Measurements from ENCODE around the gene CNIH3. TPM values are rescaled to one million over a fixed set of nuclear protein-coding genes. Genes with fewer than 3 reads are reported as not detected.

CNIH3 gene
- total RNA-seq, 5 donors from 2014 or later (not counting 1 experiment from before 2014, with no cell fraction given) = 2.3 to 3.6 (median 2.4) TPM

DNA sequence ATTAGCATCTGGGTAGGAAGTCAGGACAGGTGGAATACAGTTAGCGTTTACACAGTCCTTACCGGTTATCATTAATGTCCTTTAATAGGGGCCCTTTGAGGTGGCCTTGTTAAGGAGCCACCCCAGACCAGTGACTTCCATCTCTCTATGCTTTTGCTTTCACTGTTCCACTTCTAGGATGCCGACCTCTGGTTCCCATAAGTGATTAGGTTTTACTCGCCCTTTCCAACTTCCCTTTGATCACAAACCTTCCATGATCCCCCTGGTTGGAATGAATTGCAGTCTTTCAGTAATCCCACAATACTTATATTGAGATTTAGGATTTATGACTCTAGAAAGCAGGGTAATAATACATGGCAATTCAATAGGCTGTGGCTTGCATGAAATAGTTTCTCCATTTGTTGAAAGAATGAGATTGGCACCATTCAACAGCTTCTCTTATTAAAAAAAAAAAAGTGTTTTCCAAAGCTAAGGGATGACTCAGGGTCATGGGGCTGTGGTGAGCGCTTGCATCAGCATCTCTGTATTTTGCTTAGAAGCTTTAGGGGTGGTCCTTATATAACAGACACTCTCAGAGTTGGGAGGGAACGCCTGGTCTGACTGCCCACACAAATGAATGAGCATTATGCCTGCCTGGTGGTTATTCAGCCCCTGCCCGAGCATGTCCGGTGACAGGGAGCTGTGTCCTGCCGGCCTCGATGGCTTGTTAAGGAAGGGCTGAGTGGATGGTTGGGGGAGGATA is 110.5 kb downstream of the CNIH3 start:
- Histone ChIP-seq H3K9me3 (no peaks in the 10 kb centered on the region), H3K36me3 (ENCODE audit: control insufficient read depth in 2 of 2, extremely low read depth in 1 of 2, insufficient read depth in 1 of 2, low read length in 1 of 2) (no peaks in the 10 kb centered on the region), H3K27me3 (replicated peaks in 1 of 2; ENCODE audit: control insufficient read depth in 2 of 2, extremely low read depth in 1 of 2, insufficient read depth in 2 of 2, low read length in 1 of 2) (peaks cover 0 to 12% of the 10 kb centered on the region in 2 experiments), H3K4me1 (ENCODE audit: control insufficient read depth in 1 of 2, extremely low read depth in 1 of 2, insufficient read depth in 2 of 2, low read length in 2 of 2) (no peaks in the 10 kb centered on the region), H3K27ac (ENCODE audit: low read length) (no peak overlapping the region), H3K4me3 (ENCODE audit: control insufficient read depth in 1 of 2, extremely low read depth in 1 of 2, low read length in 1 of 2) (no peak overlapping the region)
- Mint-ChIP-seq H3K27me3 (peaks cover 0 to 6% of the 10 kb centered on the region in 2 donors), H3K27ac (no peak overlapping the region), H3K9me3 (no peaks in the 10 kb centered on the region), H3K36me3 (no peaks in the 10 kb centered on the region), H3K4me3 (no peak overlapping the region), H3K4me1 (no peaks in the 10 kb centered on the region)
- ATAC-seq (replicated peaks in 1 of 4) (no peak), DNase-seq (no peak)
- 74% methylated on average over 5 of the region's 10 CpGs for WGBS (ENCODE audit: insufficient coverage)
- ChIA-PET CTCF (interaction anchor here in 1 of 2 donors (0.6 kb wide), 1 partner anchor 15 kb away, joined by 3 read pairs; no protein-coding TSS in a partner anchor), POLR2A (no interaction called here)

GRCh38 chr1:224727351-224728289 is 111.5 kb downstream of the CNIH3 start:
- H3K27me3 ChIP-seq (replicated peaks in 1 of 2; ENCODE audit: control insufficient read depth in 2 of 2, extremely low read depth in 1 of 2, insufficient read depth in 2 of 2, low read length in 1 of 2) = peaks cover 0 to 9% of the 10 kb centered on the region in 2 experiments
- no peak overlapping the region for H3K4me3 ChIP-seq (ENCODE audit: control insufficient read depth in 1 of 2, extremely low read depth in 1 of 2, low read length in 1 of 2)
- DNase-seq (no peak), ATAC-seq (replicated peaks in 1 of 4) (no peak)
- WGBS (ENCODE audit: insufficient coverage) = 100% methylated on average over 3 of the region's 6 CpGs
- peaks cover 0 to 6% of the 10 kb centered on the region in 2 donors for H3K27me3 Mint-ChIP-seq
- ChIA-PET POLR2A (no interaction called here), CTCF (interaction anchor here in 1 of 2 donors (0.6 kb wide), 1 partner anchor 16 kb away, joined by 3 read pairs; no protein-coding TSS in a partner anchor)
- no peaks in the 10 kb centered on the region for H3K4me1 ChIP-seq (ENCODE audit: control insufficient read depth in 1 of 2, extremely low read depth in 1 of 2, insufficient read depth in 2 of 2, low read length in 2 of 2)
- H3K36me3 Mint-ChIP-seq = no peaks in the 10 kb centered on the region
- no peak overlapping the region for H3K4me3 Mint-ChIP-seq
- no peaks in the 10 kb centered on the region for H3K9me3 Mint-ChIP-seq
- H3K9me3 ChIP-seq = no peaks in the 10 kb centered on the region
- H3K36me3 ChIP-seq (ENCODE audit: control insufficient read depth in 2 of 2, extremely low read depth in 1 of 2, insufficient read depth in 1 of 2, low read length in 1 of 2) = no peaks in the 10 kb centered on the region
- H3K27ac ChIP-seq (ENCODE audit: low read length) = no peak overlapping the region
- no peak overlapping the region for H3K27ac Mint-ChIP-seq
- no peaks in the 10 kb centered on the region for H3K4me1 Mint-ChIP-seq

DNA sequence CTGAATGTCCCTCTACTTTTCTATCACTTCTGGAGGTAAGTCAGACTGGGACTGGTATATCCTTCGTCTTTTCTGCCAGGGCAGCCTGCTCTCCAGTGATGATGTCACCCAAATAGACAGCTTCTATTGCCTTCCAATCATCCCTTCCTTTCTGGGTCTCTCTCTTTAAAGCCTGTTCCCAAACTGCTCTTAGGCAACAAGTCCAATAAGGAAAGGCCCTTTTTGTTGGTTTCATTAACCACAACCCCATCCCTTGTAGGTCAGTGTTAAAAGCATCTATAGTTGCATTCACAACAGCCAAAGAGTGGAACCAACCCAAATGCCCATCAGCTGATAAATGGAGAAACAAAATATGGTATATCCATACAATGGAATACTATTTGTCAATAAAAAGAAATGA is 114.4 kb downstream of the CNIH3 start:
- ATAC-seq (replicated peaks in 1 of 4) (no peak), DNase-seq (no peak)
- CTCF ChIA-PET = interaction anchor here in 1 of 2 donors (0.5 kb wide), 1 partner anchor 78 kb away, joined by 6 read pairs; no protein-coding TSS in a partner anchor
- no peak overlapping the region for H3K4me3 ChIP-seq (ENCODE audit: control insufficient read depth in 1 of 2, extremely low read depth in 1 of 2, low read length in 1 of 2)
- Mint-ChIP-seq H3K9me3 (no peaks in the 10 kb centered on the region), H3K4me3 (no peak overlapping the region), H3K27ac (no peak overlapping the region), H3K27me3 (peaks cover 0 to 4% of the 10 kb centered on the region in 2 donors), H3K36me3 (no peaks in the 10 kb centered on the region), H3K4me1 (peaks cover 9 to 15% (median 10%) of the 10 kb centered on the region in 3 donors)
- no CpG with 5 or more reads among the region's 1 CpG for WGBS (ENCODE audit: insufficient coverage)
- no peak overlapping the region for H3K27ac ChIP-seq (ENCODE audit: low read length)
- no peaks in the 10 kb centered on the region for H3K9me3 ChIP-seq
- no peaks in the 10 kb centered on the region for H3K36me3 ChIP-seq (ENCODE audit: control insufficient read depth in 2 of 2, extremely low read depth in 1 of 2, insufficient read depth in 1 of 2, low read length in 1 of 2)
- POLR2A ChIA-PET = no interaction called here
- H3K27me3 ChIP-seq (replicated peaks in 1 of 2; ENCODE audit: control insufficient read depth in 2 of 2, extremely low read depth in 1 of 2, insufficient read depth in 2 of 2, low read length in 1 of 2) = peaks cover 0 to 18% of the 10 kb centered on the region in 2 experiments
- H3K4me1 ChIP-seq (ENCODE audit: control insufficient read depth in 1 of 2, extremely low read depth in 1 of 2, insufficient read depth in 2 of 2, low read length in 2 of 2) = peaks cover 9 to 12% of the 10 kb centered on the region in 2 experiments

GRCh38 chr1:224730965-224731364 is 114.8 kb downstream of the CNIH3 start:
- no peak overlapping the region for H3K4me3 Mint-ChIP-seq
- H3K27me3 Mint-ChIP-seq = peaks cover 0 to 4% of the 10 kb centered on the region in 2 donors
- DNase-seq = no peak
- H3K27ac ChIP-seq (ENCODE audit: low read length) = no peak overlapping the region
- ChIA-PET POLR2A (no interaction called here), CTCF (no interaction called here)
- H3K27ac Mint-ChIP-seq = no peak overlapping the region
- no peaks in the 10 kb centered on the region for H3K36me3 ChIP-seq (ENCODE audit: control insufficient read depth in 2 of 2, extremely low read depth in 1 of 2, insufficient read depth in 1 of 2, low read length in 1 of 2)
- no peaks in the 10 kb centered on the region for H3K9me3 ChIP-seq
- H3K36me3 Mint-ChIP-seq = no peaks in the 10 kb centered on the region
- H3K4me3 ChIP-seq (ENCODE audit: control insufficient read depth in 1 of 2, extremely low read depth in 1 of 2, low read length in 1 of 2) = no peak overlapping the region
- peaks cover 9 to 15% (median 11%) of the 10 kb centered on the region in 3 donors for H3K4me1 Mint-ChIP-seq
- H3K9me3 Mint-ChIP-seq = no peaks in the 10 kb centered on the region
- peaks cover 0 to 18% of the 10 kb centered on the region in 2 experiments for H3K27me3 ChIP-seq (replicated peaks in 1 of 2; ENCODE audit: control insufficient read depth in 2 of 2, extremely low read depth in 1 of 2, insufficient read depth in 2 of 2, low read length in 1 of 2)
- no peak for ATAC-seq (replicated peaks in 1 of 4)
- peaks cover 9 to 12% of the 10 kb centered on the region in 2 experiments for H3K4me1 ChIP-seq (ENCODE audit: control insufficient read depth in 1 of 2, extremely low read depth in 1 of 2, insufficient read depth in 2 of 2, low read length in 2 of 2)

DNA sequence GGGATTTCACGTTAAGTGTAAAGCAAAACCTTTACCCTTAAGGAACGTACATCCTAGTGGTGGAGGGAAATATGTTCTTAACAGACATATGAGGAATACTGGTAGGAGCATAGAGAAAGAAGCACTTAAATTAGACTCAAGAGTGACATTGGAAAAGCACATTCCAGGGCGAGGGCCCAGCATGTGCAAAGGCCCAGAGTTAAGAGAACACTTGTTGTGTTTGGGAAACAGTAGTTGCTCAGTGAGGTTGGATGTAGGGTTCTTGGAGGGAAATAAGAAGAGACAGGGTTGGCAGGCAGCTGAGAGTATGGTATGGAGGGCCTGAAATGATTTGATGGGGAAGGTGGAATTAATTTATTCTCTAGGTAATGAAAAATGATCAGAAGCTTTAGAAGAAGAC is 115.5 kb downstream of the CNIH3 start:
- H3K36me3 Mint-ChIP-seq = no peaks in the 10 kb centered on the region
- ATAC-seq (replicated peaks in 1 of 4) = no peak
- H3K4me1 ChIP-seq (ENCODE audit: control insufficient read depth in 1 of 2, extremely low read depth in 1 of 2, insufficient read depth in 2 of 2, low read length in 2 of 2) = peaks cover 9 to 12% of the 10 kb centered on the region in 2 experiments
- H3K36me3 ChIP-seq (ENCODE audit: control insufficient read depth in 2 of 2, extremely low read depth in 1 of 2, insufficient read depth in 1 of 2, low read length in 1 of 2) = no peaks in the 10 kb centered on the region
- peaks cover 0 to 4% of the 10 kb centered on the region in 2 donors for H3K27me3 Mint-ChIP-seq
- POLR2A ChIA-PET = no interaction called here
- peaks cover 9 to 15% (median 13%) of the 10 kb centered on the region in 3 donors for H3K4me1 Mint-ChIP-seq
- WGBS (ENCODE audit: insufficient coverage) = 50% methylated on average over 1 of the region's 3 CpGs
- peaks cover 0 to 18% of the 10 kb centered on the region in 2 experiments for H3K27me3 ChIP-seq (replicated peaks in 1 of 2; ENCODE audit: control insufficient read depth in 2 of 2, extremely low read depth in 1 of 2, insufficient read depth in 2 of 2, low read length in 1 of 2)
- H3K9me3 Mint-ChIP-seq = no peaks in the 10 kb centered on the region
- no peak overlapping the region for H3K27ac ChIP-seq (ENCODE audit: low read length)
- H3K4me3 Mint-ChIP-seq = no peak overlapping the region
- no peak for DNase-seq
- H3K9me3 ChIP-seq = no peaks in the 10 kb centered on the region
- H3K27ac Mint-ChIP-seq = no peak overlapping the region
- H3K4me3 ChIP-seq (ENCODE audit: control insufficient read depth in 1 of 2, extremely low read depth in 1 of 2, low read length in 1 of 2) = no peak overlapping the region
- CTCF ChIA-PET = no interaction called here

DNA sequence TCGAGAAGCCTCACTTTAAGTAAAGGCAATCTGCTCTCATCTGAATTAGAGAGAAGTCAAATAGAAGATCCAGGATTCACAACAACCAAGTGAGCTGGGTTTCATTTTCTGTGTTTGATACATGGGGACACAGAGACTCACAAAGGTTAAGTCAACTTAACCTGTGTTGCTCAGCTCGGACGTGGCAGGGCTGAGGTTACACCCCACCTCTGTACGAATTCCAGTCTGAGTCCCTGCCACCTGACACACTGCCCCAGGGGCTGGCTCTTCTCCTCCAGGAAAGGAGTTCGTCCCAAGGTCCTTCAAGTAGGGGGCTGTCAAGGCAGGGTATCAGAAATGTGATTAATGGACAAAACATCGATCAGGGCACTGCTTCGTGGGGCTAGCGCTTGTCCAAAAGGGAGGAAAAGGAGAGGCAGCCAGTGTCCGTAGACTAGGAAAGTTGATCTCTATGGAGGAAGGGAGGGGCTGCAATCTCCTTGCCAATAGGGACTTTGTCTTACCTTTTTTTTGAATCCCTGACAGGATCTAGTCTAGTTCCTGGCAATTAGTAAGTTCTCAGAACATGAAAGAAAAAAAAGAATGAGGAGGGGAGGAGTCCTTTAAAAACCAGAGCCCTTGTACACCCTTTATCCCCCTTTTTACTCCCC is 116.4 kb downstream of the CNIH3 start:
- Mint-ChIP-seq H3K27ac (no peak overlapping the region), H3K36me3 (no peaks in the 10 kb centered on the region), H3K27me3 (peaks cover 0 to 2% of the 10 kb centered on the region in 2 donors), H3K4me1 (peaks cover 9 to 16% (median 15%) of the 10 kb centered on the region in 3 donors), H3K4me3 (no peak overlapping the region), H3K9me3 (no peaks in the 10 kb centered on the region)
- H3K27me3 ChIP-seq (replicated peaks in 1 of 2; ENCODE audit: control insufficient read depth in 2 of 2, extremely low read depth in 1 of 2, insufficient read depth in 2 of 2, low read length in 1 of 2) = peaks cover 0 to 18% of the 10 kb centered on the region in 2 experiments
- H3K27ac ChIP-seq (ENCODE audit: low read length) = no peak overlapping the region
- CTCF ChIA-PET = no interaction called here
- DNase-seq (no peak), ATAC-seq (replicated peaks in 1 of 4) (no peak)
- H3K4me1 ChIP-seq (ENCODE audit: control insufficient read depth in 1 of 2, extremely low read depth in 1 of 2, insufficient read depth in 2 of 2, low read length in 2 of 2) = peaks cover 9 to 12% of the 10 kb centered on the region in 2 experiments
- POLR2A ChIA-PET = no interaction called here
- no peak overlapping the region for H3K4me3 ChIP-seq (ENCODE audit: control insufficient read depth in 1 of 2, extremely low read depth in 1 of 2, low read length in 1 of 2)
- H3K36me3 ChIP-seq (ENCODE audit: control insufficient read depth in 2 of 2, extremely low read depth in 1 of 2, insufficient read depth in 1 of 2, low read length in 1 of 2) = no peaks in the 10 kb centered on the region
- H3K9me3 ChIP-seq = no peaks in the 10 kb centered on the region
- 90% methylated on average over 6 of the region's 9 CpGs for WGBS (ENCODE audit: insufficient coverage)

All from T-cell (primary cell).